ENCODE measurements around the gene IL6R.
"Not testable (repeated sequence)": the region's sequence is repeated elsewhere in the genome, so short reads cannot be mapped to it uniquely, and the experiment has no call there.

IL6R gene

GRCh38 chr1:154485106-154485505, 80.0 kb downstream of the IL6R start:
- no peak for DNase-seq

- no peak for DNase-seq
These were observed 80.9 kb downstream of the IL6R start for GRCh38 chr1:154485910-154486496.

- DNase-seq, result not testable (repeated sequence)
These were observed 81.6 kb downstream of the IL6R start for GRCh38 chr1:154486756-154487155.

- no peak for DNase-seq
These were observed 83.8 kb downstream of the IL6R start for GRCh38 chr1:154488922-154489321.

GRCh38 chr1:154489695-154490274, 84.6 kb downstream of the IL6R start:
- no peak for DNase-seq

- no peak for DNase-seq
These were observed 85.2 kb downstream of the IL6R start for GRCh38 chr1:154490317-154490716.

GRCh38 chr1:154492115-154492514, 87.0 kb downstream of the IL6R start:
- no peak for DNase-seq

- no peak for DNase-seq
These were observed 88.1 kb downstream of the IL6R start for GRCh38 chr1:154493276-154493675.

- DNase-seq, result no peak
These were observed 90.5 kb downstream of the IL6R start for GRCh38 chr1:154495496-154496273.

GRCh38 chr1:154496383-154496782, 91.2 kb downstream of the IL6R start:
- no peak for DNase-seq

- no peak for DNase-seq
These were observed 92.1 kb downstream of the IL6R start for GRCh38 chr1:154497026-154497806.

GRCh38 chr1:154499446-154499845, 94.3 kb downstream of the IL6R start:
- no peak for DNase-seq

GRCh38 chr1:154500533-154500932, 95.4 kb downstream of the IL6R start:
- DNase-seq, result no peak

- no peak for DNase-seq
These were observed 96.4 kb downstream of the IL6R start for GRCh38 chr1:154501423-154502065.

GRCh38 chr1:154502066-154502743, 97.1 kb downstream of the IL6R start, which contains the start of the genes SHE and TDRD10:
Gene SHE (minus strand): TSS chr1:154502412. CDS start chr1:154502026, 386 bp downstream.
Gene TDRD10 (plus strand): TSS chr1:154502219. CDS start chr1:154506904, 4,685 bp downstream.
- DNase-seq, result no peak

- no peak for DNase-seq
These were observed 97.6 kb downstream of the IL6R start for GRCh38 chr1:154502744-154503115.

GRCh38 chr1:154503898-154504297, 98.8 kb downstream of the IL6R start:
- no peak for DNase-seq

- DNase-seq, result no peak
These were observed 107.6 kb downstream of the IL6R start for GRCh38 chr1:154512760-154513159.

- DNase-seq, result no peak
These were observed 109.0 kb downstream of the IL6R start for GRCh38 chr1:154514066-154514553.

GRCh38 chr1:154517661-154518060, 112.5 kb downstream of the IL6R start:
- no peak for DNase-seq

All from NCI-H748 treated with DMSO at 0.1 percent for 48 hours (cell line).